WTC11 (cell line): ENCODE results near the gene SCPEP1. TPM values are rescaled to one million over a fixed set of nuclear protein-coding genes. Genes with fewer than 3 reads are reported as not detected.
A peak's percentile ranks its signal among the peaks of the same experiment; 100 is the strongest.

ENCODE experiments used
- ATAC-seq: fragments of 200-7000 bp; cut with Tn5 transposase; 2 replicates; pipeline ENCODE4 v1.10.0; 2021; ENCODE audit warnings: mild to moderate bottlenecking, moderate library complexity
- CTCF ChIA-PET: fragments of 300-600 bp; sonication (Branson Sonifier 250); formaldehyde crosslinking; loops from one replicate; lab custom pipeline; 2021; ENCODE audit warnings: antibody characterized with exemption; lab: Charles Lee
- POLR2A ChIA-PET: fragments of 350-600 bp; sonication (Branson Sonifier 250); formaldehyde crosslinking; loops from one replicate; lab custom pipeline; 2021; ENCODE audit warnings: antibody characterized with exemption; lab: Charles Lee
- DNase-seq: peaks from one replicate; pipeline ENCODE4 v3.0.0; 2021; ENCODE audit warnings: low spot score
- H3K27ac Mint-ChIP-seq: 2 replicates; pipeline ENCODE4 v1.8.0; 2021; ENCODE audit warnings: mixed read lengths
- H3K27me3 Mint-ChIP-seq: 2 replicates; pipeline ENCODE4 v1.8.0; 2021; ENCODE audit warnings: low read depth, mild to moderate bottlenecking, moderate library complexity, mixed read lengths
- H3K36me3 Mint-ChIP-seq: 2 replicates; pipeline ENCODE4 v1.8.0; 2021; ENCODE audit warnings: mixed read lengths
- H3K4me1 Mint-ChIP-seq: 2 replicates; pipeline ENCODE4 v1.8.0; 2022; ENCODE audit warnings: mixed read lengths
- H3K4me3 Mint-ChIP-seq: 2 replicates; pipeline ENCODE4 v1.8.0; 2021; ENCODE audit warnings: mild to moderate bottlenecking, moderate library complexity, mixed read lengths
- H3K9me3 Mint-ChIP-seq: 2 replicates; pipeline ENCODE4 v1.8.0; 2021; ENCODE audit warnings: mixed read lengths
- CREM ChIP-seq: sonication (generic); formaldehyde crosslinking; IDR thresholded peaks from 2 replicates; pipeline ENCODE4 v1.8.1; 2022; ENCODE audit warnings: mild to moderate bottlenecking, missing genetic modification reagents, moderate library complexity
- CTCF ChIP-seq: fragments of 200-600 bp; IDR thresholded peaks from 2 replicates; pipeline ENCODE4 v1.8.0; 2022; ENCODE audit warnings: antibody characterized with exemption
- ESRRA ChIP-seq: sonication (generic); formaldehyde crosslinking; IDR thresholded peaks from 2 replicates; pipeline ENCODE4 v1.8.1; 2022; ENCODE audit warnings: mild to moderate bottlenecking, missing genetic modification reagents, borderline replicate concordance
- GABPB1 ChIP-seq: sonication (generic); formaldehyde crosslinking; IDR thresholded peaks from 2 replicates; pipeline ENCODE4 v1.8.1; 2023; ENCODE audit warnings: mild to moderate bottlenecking, missing genetic modification reagents
- MXD4 ChIP-seq: fragments of 250-450 bp; sonication (Bioruptor Pico); IDR thresholded peaks from 2 replicates; pipeline ENCODE4 v1.8.0; 2021; ENCODE audit warnings: mild to moderate bottlenecking, moderate library complexity, borderline replicate concordance
- NFATC4 ChIP-seq: fragments of 250-450 bp; sonication (Bioruptor Pico); IDR thresholded peaks from 2 replicates; pipeline ENCODE4 v1.9.0; 2021; ENCODE audit warnings: mild to moderate bottlenecking
- PRDM15 ChIP-seq: sonication (generic); formaldehyde crosslinking; IDR thresholded peaks from 2 replicates; pipeline ENCODE4 v1.8.0; 2022; ENCODE audit warnings: missing genetic modification reagents
- TCF7 ChIP-seq: sonication (generic); formaldehyde crosslinking; IDR thresholded peaks from 2 replicates; pipeline ENCODE4 v1.8.0; 2022; ENCODE audit warnings: mild to moderate bottlenecking, low read depth, missing genetic modification reagents, moderate library complexity
- ZNF121 ChIP-seq: sonication (generic); formaldehyde crosslinking; IDR thresholded peaks from 2 replicates; pipeline ENCODE4 v1.8.0; 2023; ENCODE audit warnings: missing genetic modification reagents
- ZNF671 ChIP-seq: fragments of 250-450 bp; sonication (Bioruptor Pico); IDR thresholded peaks from 2 replicates; pipeline ENCODE4 v1.8.0; 2021; ENCODE audit warnings: mild to moderate bottlenecking
- total RNA-seq: library from RNA; stranded (reverse); gene quantifications from 3 replicates; pipeline ENCODE4 v1.2.3, GENCODE V29; 2021

SCPEP1 gene
- total RNA-seq, 1 experiment from 2014 or later = 49.3 TPM

- ChIA-PET CTCF (interaction anchor here (0.5 to 1.7 kb wide), 5 partner anchors 36 to 546 kb away, joined by 3 to 7 read pairs (median 4); partner anchors contain the start of gene COIL), POLR2A (no interaction called here)
- Mint-ChIP-seq H3K27me3 (no peaks in the 10 kb centered on the region), H3K36me3 (no peaks in the 10 kb centered on the region), H3K4me3 (no peak overlapping the region), H3K4me1 (peaks cover 26% of the 10 kb centered on the region), H3K27ac (no peak overlapping the region), H3K9me3 (peaks cover 3% of the 10 kb centered on the region; the same call in 1 of the 2 replicates)
- ATAC-seq = no peak
- TF ChIP-seq GABPB1 (peak; percentile 56; the same call in 1 of the 2 replicates), CREM (CRISPR knock-in tag) (no peak)
- DNase-seq = no peak
Measured at GRCh38 chr17:57044976-57045867, 67.3 kb downstream of the SCPEP1 start.

- Mint-ChIP-seq H3K27ac (no peak overlapping the region), H3K4me3 (no peak overlapping the region), H3K4me1 (peaks cover 26% of the 10 kb centered on the region), H3K9me3 (peaks cover 3% of the 10 kb centered on the region; the same call in 1 of the 2 replicates), H3K27me3 (no peaks in the 10 kb centered on the region), H3K36me3 (no peaks in the 10 kb centered on the region)
- ATAC-seq = peak; percentile 50
- POLR2A ChIA-PET = no interaction called here
- CTCF ChIA-PET = interaction anchor here (1.7 kb wide), 1 partner anchor 85 kb away, joined by 4 read pairs; the partner anchor contains the start of gene COIL
- TF ChIP-seq TCF7 (CRISPR knock-in tag) (no peak), ESRRA (CRISPR knock-in tag) (no peak), NFATC4 (CRISPR knock-in tag) (no peak), PRDM15 (CRISPR knock-in tag) (0 out of 2 replicates have a peak, but pooled peaks have one; percentile 28)
- TF ChIP-seq, all 79 proteins: peak for 1
- peak; percentile 36 for DNase-seq
Measured at GRCh38 chr17:57045868-57046704, 68.2 kb downstream of the SCPEP1 start.

- Mint-ChIP-seq H3K4me3 (no peak overlapping the region), H3K27ac (no peak overlapping the region), H3K4me1 (peaks cover 22% of the 10 kb centered on the region), H3K9me3 (peaks cover 3% of the 10 kb centered on the region; the same call in 1 of the 2 replicates), H3K36me3 (no peaks in the 10 kb centered on the region)
- ChIA-PET POLR2A (no interaction called here), CTCF (interaction anchor here (1.7 kb wide), 1 partner anchor 86 kb away, joined by 4 read pairs; the partner anchor contains the start of gene COIL)
- no peak for DNase-seq
- TF ChIP-seq ZNF671 (CRISPR knock-in tag) = no peak
- TF ChIP-seq NFATC4 (CRISPR knock-in tag) = no peak
- TF ChIP-seq CTCF = no peak
- TF ChIP-seq ZNF121 (CRISPR knock-in tag) = no peak
- TF ChIP-seq PRDM15 (CRISPR knock-in tag) = no peak
- TF ChIP-seq MXD4 (CRISPR knock-in tag) = no peak
- TF ChIP-seq, all 79 proteins: peak for 0
- no peaks in the 10 kb centered on the region for H3K27me3 Mint-ChIP-seq
- no peak for ATAC-seq
Measured at GRCh38 chr17:57046749-57047148, 68.8 kb downstream of the SCPEP1 start.
